Activated T-cell treated with anti-CD3 and anti-CD28 coated beads for 48 hours (primary cell): Measurements from ENCODE around the gene IDH3B.
A peak's percentile ranks its signal among the peaks of the same experiment; 100 is the strongest.
"Not testable (repeated sequence)": the region's sequence is repeated elsewhere in the genome, so short reads cannot be mapped to it uniquely, and the experiment has no call there.

Experiments
- DNase-seq: peaks from one replicate; pipeline ENCODE4 v3.0.0-alpha.2; 2020; ENCODE audit warnings: low read depth

Gene IDH3B

DNA sequence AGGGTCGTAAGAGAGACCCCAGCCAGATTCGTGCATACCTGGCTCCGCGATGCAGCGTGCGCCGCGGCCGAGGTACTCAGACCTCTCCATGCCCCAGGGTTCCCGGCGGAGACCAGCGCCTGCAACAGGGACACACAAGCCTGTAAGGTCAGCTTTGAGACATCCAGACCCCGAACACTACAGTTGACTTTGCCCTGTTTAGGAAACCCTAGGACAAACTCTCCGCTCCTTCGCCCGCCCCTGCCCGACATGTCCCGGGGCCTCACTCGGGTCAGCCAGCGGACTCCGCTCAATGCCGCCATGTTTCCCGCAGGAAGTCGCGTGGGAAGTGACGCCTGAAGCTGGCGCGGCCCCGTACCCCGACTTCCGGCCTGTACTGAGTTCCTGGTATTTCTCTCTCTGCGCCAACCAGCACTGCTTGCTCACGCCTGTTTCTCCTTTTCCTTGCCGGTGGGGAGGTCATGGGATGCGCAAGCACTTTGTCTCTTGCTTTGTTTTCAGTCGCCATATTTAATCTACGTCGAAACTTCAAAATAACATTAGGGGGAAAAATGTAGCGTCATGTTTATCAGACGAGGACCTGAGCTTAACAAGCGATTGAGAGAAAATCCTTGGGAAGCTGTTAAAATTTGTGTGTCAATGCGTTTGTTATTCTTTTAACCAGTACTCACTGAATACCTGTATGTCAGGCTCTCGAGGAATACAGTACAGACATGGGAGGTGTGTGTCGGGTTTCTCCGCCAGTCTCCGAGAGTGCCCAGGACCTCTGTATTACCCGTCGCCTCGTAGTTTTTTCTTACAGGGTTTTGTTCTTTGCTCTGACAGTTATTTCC is at the start of gene IDH3B:
Gene IDH3B, minus strand, starts transcription at position 330 of the 833 bp plus-strand sequence. Its CDS starts 28 bp downstream, at position 302.
- peak; percentile 87 for DNase-seq

DNA sequence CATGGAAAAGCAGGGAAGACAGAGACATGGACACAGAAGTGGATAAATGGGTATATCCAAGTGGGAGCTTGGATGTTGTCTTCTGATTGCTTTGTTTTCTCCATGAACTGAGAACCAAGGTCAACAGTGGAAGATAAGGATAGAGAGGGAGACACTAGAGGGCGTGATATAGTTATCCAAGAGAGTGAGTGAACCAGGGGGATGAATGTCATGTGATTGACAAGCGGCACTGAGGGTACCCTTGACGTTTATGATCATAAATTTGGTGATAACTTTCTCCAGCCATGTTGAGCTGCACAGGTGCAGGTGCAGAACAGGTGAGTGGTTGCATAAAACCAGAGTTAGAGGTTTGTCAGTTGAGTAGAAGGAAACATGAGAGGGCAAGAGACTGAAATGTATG is 49.3 kb upstream of the IDH3B start:
- DNase-seq: no peak

DNA sequence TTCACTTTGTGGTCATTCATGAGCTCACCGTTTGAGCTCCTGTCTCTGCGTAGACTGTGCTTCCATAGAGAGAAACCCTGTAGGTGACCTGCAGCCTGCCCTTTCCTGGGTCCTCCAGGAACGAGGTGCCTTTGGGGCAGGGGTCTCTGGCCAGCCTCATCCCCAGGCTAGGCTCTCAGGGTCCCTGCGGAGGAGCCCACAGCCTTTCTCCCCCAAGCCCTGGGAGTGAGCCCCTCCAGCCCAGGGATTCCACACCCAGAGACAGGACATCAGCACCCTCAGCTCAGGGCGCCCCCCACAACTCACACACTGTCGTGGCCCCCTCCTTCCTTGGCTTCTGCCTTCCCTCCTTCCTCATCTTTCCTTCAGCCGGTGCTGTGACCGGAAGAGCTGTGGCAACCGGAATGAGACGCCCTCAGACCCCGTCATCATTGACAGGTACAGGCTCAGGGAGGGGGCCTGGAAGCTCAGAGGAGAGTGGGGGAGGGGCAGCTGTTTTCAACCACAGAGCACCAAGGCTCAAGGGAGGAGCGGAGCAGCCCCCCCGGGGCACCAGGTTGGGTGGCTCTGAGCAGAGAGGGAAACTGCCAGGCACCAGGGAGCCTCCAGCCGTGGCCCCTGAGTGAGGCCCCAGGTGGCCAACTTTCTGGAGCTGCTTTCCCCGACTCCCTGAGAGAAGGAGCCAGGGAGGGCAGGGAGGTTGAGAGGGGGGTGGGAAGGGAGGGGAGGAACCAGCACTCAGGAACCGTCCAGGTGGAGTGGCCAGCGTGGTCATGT is 45.4 kb upstream of the IDH3B start:
- DNase-seq: no peak

DNA sequence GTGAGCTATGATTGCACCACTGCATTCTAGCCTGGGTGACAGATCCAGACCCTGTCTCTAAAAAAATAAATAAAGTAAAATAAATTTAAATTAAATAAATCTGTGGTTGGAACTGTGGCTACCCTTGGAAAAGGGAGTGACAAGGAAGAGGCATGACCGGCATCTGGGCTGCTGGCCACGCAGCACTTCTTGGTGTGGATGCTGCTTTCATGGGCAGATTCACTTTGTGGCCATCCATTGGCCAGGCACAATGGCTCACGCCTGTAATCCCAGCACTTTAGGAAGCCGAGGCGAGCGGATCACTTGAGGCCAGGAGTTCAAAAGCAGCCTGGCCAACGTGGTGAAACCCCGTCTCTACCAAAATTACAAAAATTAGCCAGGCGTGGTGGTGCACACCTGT is 44.6 kb upstream of the IDH3B start:
- no peak for DNase-seq

DNA sequence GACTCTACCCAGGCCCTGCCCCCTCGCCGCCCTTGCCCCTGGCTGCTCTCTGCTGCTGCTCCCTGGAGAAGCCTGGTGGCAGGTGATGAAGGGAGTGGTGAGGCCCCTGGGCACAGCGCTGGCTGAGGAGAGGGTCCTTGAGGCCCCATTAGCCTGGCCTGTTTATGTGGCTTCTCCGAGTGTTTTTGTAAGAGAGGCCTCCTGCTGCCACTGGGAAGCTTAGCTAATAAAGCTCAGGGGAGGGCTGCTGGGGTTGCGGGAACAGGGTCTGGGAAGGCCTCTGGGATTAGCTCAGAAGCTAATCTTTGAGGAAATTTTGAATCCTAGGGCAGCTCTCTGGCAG is 44.0 kb upstream of the IDH3B start:
- no peak for DNase-seq

DNA sequence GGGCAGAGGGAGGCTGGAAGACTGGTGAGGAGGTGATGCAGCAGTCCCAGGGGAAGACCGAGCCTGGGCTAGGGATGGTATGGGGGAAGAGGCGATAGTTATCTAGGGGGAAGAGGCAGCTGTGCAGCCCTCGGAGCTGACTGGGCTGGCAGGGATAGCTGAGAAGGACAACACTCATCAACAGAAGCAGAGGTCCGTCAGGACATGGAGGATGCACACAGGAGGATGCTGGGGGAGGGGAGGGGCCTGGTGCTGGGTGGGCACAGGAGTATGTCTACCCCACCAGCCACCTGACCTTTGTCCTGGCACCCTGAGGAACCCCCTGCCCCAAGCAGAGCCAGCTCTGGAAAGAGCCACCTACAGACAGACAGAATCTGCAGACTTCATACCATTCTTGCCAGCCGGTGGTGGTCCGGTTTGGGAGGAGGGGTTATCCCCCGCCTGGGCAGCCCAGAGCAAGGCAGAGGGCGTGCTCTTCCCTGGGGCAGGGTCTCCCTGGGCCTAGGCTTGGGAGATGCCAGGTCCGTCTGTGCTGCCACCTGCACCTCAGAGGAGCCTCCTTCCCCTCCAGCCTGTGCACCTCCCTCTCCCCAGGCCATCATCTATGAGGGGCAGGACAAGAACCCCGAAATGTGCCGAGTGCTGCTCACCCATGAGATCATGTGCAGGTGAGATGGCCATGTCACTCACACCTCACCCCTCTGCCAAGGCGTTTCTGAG is 43.5 kb upstream of the IDH3B start:
- DNase-seq: no peak

DNA sequence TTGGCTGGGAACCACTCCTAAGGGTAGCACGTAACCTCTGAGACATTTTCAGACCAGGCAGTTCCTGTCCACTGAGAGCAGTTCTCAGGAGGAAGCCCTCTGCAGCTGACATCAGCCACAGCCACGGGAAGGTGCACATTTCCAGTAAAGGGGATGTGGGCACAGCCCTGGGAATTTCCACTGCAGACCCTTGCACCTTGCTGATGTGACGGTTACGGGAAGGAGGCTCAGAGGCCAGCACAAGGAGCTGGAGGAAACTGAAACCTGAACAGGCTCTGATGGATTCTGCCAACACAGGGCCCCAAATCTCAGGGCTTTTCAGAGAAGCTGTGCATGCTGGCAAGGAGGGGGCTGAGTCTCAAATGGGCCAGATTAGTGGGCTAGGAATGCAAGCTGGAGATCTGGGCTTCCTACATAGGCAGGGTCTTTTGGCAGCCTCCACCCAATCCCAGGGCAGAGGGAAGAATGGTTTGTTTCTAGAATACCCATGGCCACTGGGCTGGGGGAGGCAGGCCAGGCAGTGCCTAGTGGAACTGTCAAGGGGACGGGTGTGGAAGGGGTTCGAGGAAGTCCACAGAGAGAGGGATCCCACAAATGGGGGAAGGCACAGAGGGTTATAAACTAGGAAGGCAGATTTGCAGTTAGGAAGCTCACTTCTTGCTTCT is 42.8 kb upstream of the IDH3B start:
- DNase-seq: no peak

DNA sequence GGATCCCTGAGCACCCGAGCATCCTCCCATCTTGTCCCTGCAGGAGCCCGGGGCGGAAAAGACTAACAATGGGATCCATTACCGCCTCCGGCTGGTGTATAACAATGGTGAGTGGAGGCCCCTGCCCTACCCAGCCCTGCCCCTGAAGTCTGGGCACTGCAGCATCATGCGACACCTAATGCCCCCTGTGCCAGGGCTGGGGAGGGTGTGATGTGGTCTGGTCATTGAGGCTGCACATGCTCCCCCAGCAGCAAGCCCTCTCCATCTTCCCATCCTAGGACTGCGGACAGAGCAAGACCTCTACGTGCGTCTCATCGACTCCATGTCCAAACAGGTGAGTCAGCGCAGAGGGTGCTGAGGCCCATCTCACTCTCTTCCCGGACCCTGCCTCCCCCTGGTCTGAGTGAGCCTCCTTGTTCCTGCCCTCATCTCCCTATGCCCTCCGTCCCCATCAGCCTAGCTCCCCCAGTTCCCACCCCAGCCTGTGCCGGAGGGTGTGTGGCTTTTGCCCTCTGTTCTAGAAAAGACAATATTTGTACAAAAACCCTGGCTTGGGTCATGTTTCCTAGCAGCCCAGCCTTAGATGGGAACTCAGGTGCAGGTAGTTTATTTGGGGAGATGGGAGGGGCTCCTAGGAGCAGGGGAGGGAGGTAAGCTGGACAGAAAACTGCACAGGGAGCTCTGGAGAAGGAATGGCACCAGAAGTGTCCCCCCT is 42.1 kb upstream of the IDH3B start:
- no peak for DNase-seq

DNA sequence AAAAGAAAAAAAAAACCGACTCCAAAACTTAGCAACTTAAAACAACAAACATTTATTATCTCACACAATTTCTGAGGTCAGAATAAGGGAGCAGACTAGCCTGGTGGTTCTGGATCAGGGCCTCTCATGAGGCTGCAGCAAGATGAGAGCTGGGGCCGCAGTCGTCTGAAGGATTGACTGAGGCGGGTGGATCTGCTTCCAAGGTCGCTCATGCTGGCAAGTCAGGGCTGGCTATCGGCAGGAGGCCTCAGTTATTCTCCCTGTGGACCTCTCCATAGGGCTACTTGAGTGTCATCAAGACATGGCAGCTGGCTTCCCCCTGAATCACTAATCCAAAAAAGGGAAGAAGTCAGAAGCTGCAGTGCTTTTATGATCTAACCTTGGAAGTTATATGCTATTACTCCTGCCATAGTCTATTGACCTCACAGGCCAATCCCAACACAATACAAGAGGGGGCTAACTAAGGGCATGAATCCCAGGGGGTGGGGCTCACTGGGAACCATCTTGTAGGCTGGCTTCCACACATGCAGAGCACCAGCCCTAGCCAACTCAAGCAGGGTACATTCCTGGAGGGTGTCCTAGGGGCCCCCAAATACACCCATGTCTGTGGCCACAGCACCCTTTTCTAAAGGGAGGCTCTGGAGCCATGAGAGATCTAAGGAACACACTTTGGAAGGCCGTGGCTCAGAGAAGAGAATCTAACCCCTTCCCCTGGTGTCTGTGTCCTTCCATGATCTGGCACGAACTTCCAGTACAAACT is 39.9 kb upstream of the IDH3B start:
- no peak for DNase-seq

DNA sequence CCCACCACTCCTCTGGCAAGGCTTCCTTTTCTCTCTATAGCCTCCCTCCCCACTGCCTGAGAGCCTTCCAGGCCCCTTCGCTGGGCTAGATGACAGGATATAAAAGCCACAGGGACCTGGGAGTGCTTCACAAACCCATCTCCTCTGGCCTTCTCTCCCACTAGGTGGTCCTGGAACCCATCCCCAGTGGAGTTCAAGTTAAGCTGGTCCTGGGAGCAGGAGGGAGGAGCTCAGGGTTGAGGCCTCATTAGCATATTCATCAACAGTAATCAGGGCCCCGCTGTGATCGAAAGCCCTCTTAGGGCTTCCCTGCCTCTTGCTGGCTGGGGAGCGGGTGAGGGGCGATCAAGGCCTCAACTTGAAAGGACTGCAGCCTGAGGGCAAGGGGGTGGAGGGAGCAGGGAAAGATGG is 37.7 kb upstream of the IDH3B start:
- no peak for DNase-seq

DNA sequence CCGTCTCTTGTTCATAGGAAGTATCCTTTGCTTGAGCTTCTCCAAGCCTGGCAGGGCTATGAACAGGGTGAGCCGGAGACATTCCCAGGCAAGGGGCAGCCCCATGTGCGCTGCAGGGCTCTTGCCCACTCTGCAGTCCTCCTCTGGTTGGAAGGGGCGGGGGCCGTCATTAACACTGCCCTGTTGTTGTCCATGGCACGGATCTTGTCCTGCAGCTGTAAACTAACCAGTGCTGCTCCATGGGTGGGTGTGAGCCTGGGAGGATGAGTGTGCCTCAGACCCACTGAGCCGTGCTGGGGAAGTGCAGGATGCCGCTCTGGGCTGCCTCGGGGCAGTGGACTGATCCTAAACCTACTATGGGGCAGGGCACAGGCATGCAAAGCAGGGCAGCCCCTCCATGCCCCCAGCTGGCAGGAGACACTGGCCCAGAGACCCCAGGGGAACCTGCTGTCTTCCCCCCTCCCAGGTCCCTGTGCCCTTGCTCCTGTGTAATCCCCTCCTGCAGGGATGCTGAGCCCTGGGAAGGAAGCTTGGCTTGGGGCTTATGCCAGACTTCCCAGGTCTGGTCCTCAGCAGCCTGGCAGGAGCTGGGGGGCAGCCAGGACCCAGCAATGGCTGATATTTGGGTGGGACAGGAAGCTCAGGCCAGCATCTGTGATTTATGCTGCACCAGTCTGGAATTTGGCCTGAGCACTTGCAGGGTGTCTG is 37.1 kb upstream of the IDH3B start:
- no peak for DNase-seq

DNA sequence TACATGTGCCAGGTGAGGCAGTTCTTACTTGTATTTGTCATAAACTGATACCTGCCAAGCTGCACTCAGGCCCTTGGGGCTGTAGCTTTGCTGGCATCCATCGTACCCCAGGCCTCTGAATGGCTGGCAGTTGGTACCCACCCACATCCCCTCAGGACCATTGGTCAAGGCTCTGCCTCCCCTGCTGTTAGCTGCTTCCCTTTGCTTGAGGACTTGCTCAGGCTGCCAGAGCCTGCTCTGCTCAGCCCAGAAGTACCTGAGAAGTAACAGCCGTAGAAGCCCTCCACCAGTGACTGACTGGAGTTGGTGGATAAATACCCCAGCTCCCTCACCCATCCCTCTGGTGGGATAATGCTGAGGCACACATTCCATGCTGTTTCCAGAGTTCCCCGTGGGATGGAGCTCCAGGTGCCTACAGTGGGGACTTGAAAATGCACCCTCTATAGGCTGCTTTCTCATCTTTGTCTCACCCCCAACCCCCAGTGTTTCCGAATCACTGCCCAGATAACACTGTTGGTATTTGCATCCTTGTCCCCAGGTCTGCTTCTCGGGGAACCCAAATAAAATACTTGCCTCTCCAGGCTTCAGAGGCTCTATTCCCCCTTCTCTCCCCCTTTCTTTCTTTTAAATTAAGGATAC is 35.9 kb upstream of the IDH3B start:
- DNase-seq: no peak

DNA sequence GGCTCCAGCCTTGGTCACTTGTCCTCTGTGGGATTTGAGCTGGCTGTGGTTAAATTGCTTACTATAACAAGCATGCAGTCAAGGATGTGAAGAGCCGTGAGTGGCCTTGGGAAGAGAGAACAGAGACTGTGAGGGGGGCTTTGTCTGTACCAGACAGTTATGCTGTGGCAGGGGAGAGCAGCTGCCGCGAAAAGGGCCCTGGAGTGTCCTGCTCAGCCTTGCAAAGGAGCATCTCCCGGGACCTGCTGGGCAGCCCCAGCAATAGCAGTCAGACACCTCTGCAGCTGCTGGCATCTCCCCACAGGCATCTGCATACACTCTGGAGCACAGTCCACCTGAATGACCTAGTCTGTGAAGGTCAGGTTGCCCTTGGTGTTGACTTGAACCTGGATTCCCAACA is 34.9 kb upstream of the IDH3B start:
- no peak for DNase-seq

DNA sequence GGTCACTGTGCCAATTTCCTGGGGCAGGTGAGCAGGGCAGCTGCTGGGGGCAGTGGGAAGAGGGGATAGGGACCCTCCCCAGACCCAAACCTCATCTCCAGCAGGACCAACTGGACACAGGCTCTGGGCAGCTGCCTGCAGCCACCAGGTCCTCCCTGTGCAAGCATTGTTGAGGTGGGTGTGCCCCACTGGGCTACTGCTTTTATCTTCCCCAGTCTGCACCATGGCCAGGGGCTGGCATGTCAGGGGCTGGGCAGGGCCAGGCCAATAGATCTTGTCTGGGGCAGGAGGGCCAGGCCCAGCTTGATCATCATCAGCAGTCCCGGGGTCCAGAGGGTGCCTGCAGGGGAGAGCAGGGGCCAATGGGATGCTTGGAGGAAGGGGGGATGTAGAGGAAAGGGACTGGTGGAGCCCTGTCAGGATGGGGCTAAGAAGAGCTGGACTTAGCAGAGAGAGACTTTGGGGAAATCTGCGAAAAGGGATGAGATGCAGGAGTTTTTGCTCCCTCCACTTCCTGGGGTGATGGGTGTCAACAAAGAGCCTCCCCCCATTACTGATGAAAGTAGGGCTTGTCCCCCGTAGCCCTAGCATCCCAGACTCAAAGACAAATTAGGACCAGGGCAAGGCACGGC is 34.3 kb upstream of the IDH3B start:
- no peak for DNase-seq

DNA sequence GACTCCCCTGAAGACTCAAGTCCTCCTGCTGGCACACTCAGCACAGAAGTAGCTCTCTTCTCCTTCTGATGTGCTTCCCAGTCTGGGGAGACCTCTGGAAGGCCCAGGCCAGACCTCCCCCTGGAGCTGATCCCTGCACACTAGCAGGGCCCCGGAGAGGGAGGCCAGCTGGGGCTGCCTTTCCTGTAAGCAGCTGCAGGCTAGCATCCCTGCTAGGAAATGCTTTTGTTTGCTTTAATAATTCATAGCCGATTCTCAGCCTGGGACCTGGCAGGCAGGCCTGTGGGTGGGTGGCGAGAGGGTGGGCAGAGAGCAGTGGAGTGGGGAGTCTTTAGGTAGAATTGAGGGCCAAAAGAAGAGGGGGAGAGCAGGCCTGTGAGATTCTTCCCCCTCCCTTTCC is 33.8 kb upstream of the IDH3B start:
- DNase-seq: no peak

DNA sequence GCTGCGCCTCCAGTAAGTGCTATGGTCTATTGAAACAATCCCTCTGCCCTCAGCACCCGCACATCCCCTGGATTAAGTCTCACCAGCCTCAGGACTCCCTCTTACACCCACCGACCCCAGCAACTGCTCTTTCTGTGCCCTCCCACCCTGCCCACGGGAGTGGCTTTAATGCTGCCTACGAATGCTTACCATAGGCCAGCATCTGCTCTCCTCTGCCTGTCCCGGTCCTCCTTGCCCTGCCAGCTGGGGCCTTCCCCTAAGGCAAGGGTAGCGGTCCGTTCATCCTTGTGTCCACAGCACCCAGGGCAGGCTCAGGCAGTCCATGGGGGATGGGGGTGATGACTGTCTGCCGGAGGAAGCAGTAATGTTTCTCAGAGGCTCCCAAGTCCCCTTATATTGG is 32.6 kb upstream of the IDH3B start:
- no peak for DNase-seq

DNA sequence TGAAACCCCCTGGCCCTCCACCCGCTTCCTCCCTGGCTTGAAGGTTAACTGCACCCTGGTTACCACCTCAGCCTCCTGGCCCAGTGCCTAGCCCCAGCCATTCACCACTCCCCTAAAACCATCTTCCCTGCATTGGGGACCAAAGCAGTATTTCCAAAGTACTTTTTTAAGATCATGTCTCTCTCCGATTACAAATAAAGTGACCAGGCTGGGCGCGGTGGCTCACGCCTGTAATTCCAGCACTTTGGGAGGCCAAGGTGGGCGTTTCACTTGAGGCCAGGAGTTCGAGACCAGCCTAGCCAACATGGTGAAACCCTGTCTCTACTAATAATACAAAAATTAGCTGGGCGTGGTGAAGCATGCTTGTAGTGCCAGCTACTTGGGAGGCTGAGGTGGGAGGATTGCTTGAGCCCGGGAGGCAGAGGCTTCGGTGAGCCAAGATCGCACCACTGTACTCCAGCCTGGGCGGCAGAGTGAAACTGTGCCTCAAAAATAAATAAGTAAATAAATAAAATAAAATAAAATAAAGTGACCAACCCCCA is 32.0 kb upstream of the IDH3B start:
- not testable (repeated sequence) for DNase-seq

DNA sequence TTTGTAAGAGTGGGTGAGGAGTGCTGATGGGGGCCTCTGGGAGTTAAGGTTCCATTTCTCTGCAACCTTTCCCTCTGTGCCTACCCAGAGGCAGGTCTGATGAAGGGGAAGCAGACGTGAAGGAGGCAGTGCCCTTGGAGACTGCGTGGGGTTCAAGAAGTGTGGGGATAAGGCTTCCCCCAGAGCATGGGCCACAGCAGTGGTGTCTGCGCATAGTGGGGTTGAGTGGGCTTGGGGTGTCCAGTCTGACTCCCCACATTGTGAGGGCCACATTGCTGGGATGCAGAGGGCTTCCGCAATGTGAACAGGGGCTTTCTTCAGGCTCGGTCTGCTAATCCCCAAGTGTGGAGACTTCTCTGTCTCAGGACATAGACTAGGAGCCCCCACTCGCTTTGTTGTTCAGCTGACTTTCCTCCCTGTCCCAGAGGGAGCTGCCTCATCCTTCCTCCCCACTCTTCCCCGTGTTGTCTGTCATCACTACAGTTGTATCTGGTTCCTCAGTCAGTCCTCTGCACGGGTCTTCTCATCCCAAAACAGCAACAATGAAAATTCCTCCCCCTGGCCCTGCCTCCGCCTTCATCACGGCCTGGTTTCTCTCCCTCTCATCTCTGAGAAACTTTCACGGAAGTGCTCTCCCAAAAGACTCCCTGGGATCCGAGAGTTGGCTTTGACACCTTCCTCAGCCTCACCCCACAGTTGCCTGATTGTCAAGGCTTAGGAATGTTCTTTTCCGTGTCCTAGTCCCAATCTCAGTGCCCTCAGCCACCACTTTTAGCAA is 31.4 kb upstream of the IDH3B start:
- no peak for DNase-seq
